Activated T-helper 1 cell treated with anti-CD3 and anti-CD28 coated beads, Interleukin-2, amount 50 U/mL, for 16 hours (primary cell): ENCODE data around the gene PGA3.
"Not testable (repeated sequence)": the region's sequence is repeated elsewhere in the genome, so short reads cannot be mapped to it uniquely, and the experiment has no call there.

ENCODE experiments used
- DNase-seq, 2 donors: peaks; one replicate each; pipeline ENCODE4 v3.0.0-alpha.2; 2020; ENCODE audit warnings: low read depth in 1 of 2, low spot score in 1 of 2

The PGA3 gene

GRCh38 chr11:61170566-61170965, 32.7 kb upstream of the PGA3 start:
- no peak for DNase-seq

DNA sequence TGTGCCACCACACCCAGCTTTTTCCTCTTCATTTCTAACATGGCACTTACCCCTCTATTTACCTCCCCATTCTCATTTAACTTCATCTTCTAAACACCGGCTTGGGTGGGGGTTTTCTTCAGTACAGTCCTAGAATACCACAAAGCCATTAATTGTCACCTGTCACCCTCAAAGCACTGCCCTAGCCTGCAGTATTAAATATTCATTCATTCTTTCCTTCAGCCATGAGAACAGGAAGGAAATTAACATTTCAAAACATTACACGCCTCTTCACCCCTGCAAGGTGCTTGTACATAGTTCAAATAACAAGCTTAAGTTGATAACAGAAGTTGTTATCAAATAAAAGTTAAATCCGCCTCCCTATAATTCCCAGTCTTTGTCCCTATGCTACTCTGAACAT, 31.4 kb upstream of the PGA3 start:
- DNase-seq: no peak

GRCh38 chr11:61172356-61172755, 31.0 kb upstream of the PGA3 start:
- no peak for DNase-seq

DNA sequence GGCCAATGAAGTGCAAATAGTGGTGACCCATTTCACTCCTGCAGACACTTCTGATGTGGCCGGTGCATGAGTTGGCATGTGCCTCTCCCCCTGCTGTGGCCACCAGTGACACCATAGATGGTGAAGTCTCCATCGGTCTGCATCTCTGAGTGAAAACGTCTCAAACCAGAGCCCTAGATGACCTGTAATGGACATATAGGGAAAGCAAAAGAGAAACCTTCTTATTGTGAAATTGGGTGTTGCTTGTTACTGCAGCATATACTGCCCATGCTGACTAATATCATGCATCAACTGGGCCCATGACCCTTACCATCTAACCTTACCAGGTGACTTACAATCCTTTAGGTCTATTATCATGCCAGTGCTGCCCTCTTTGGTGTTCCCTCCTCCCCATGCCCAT, 30.4 kb upstream of the PGA3 start:
- DNase-seq: no peak

GRCh38 chr11:61173456-61173855, 29.9 kb upstream of the PGA3 start:
- DNase-seq: no peak

- DNase-seq: no peak
Observed at GRCh38 chr11:61174273-61174672, 29.0 kb upstream of the PGA3 start.

GRCh38 chr11:61174949-61175348, 28.4 kb upstream of the PGA3 start:
- DNase-seq: no peak

- DNase-seq: no peak
Observed at GRCh38 chr11:61176446-61176845, 26.9 kb upstream of the PGA3 start.

DNA sequence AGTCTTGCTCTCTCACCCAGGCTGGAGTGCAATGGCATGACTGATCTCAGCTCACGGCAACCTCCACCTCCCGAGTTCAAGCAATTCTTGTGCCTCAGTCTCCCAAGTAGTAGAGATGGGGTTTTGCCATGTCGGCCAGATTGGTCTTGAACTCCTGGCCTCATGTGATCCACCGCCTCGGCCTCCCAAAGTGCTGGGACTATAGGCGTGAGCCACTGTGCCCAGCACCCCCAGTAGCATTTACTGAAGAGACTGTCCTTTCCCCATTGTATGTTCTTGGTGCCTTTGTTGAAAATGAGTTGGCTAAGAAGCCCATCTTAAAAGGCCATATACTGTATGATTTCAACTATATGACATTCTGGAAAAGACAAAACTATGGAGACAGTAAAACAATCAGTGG, 23.1 kb upstream of the PGA3 start:
- not testable (repeated sequence) for DNase-seq

GRCh38 chr11:61181489-61181888, 21.8 kb upstream of the PGA3 start:
- no peak for DNase-seq

DNA sequence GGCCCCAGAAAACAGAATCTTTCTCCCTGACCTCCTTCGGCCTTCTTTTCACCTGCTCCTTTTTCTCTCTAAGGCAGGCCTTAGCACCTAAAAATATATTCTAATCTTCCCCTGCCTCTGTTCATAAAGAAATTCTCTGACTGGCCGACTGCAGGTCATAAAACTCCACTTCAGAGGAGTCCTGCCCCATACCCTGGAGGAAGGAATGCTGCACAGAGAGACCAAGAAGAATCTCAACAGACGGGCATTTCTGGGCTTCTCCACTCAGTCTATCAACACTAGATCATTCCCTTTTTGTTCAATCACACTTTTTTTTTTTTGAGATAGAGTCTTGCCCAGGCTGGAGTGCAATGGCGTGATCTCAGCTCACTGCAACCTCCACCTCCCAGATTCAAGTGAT, 19.7 kb upstream of the PGA3 start:
- no peak for DNase-seq

DNA sequence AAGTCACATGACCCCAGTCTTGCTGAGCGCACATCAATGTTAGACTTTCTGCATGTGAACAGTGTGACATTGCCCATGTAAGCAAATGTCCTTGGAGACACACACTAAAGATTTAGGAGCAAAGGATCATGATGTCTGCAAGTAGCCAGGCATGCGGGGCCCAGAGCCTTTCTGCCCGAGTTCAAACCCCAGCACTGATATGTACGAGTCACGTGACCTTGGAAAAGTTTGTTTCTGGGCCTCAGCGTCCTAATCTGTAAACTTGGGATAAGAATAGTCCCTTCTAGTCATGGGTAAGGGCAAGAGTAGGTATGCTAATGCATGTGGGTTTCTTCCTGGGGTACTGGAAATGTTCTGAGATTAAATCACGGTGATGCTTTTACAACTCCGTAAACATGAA, 16.8 kb upstream of the PGA3 start:
- no peak for DNase-seq

DNA sequence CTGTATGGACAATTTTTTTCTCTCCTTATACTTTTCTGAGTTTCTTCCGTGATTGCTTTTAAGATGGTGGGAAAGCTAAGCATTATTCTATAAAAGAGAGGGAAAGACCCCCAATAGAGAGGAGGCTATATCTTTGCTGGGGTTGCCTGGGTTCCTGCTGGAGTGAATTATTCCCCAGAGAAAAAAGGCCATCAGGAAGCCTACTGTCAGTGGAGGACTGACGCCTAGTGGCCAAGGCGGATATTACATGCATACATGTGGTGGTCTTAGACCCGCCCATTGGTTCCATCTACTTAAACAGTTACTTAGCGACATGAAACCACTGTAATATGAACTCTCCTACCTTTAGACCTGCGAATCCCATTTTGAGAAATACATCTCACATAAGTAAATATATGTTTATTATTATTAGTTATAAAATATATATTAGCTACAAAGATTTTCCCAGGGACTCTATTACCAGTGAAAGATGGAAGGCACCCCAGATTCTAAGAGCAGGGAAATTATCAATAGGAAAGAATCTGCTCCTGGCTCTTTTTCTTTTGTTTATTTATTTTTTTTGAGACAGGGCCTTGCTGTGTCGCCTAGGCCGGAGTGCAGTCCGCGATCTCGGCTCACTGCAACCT, 15.7 kb upstream of the PGA3 start:
- peak; percentile 55 to 61 for DNase-seq

GRCh38 chr11:61189933-61190332, 13.4 kb upstream of the PGA3 start:
- no peak for DNase-seq

DNA sequence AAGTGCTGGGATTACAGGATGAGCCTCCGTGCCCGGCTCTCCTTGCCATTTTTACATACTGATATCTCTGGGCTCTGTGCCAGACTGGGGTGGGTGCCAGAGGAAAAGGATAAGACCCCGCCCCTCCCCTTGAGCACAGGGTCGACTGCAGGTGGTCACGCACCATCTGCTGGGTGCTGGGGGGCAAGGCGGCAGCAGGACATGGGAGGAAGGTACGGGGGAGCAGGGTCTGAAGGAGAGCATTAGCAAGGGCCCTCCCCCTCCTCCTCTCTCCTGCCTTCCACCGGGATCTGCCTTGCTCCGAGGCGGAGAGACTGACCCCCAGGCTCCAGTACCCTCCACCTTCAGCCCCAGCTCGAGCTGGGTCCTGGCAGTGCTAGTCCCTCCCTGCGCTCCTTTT, 9.7 kb upstream of the PGA3 start:
- DNase-seq: no peak

- DNase-seq: no peak
Observed at GRCh38 chr11:61194169-61194671, 9.1 kb upstream of the PGA3 start.

DNA sequence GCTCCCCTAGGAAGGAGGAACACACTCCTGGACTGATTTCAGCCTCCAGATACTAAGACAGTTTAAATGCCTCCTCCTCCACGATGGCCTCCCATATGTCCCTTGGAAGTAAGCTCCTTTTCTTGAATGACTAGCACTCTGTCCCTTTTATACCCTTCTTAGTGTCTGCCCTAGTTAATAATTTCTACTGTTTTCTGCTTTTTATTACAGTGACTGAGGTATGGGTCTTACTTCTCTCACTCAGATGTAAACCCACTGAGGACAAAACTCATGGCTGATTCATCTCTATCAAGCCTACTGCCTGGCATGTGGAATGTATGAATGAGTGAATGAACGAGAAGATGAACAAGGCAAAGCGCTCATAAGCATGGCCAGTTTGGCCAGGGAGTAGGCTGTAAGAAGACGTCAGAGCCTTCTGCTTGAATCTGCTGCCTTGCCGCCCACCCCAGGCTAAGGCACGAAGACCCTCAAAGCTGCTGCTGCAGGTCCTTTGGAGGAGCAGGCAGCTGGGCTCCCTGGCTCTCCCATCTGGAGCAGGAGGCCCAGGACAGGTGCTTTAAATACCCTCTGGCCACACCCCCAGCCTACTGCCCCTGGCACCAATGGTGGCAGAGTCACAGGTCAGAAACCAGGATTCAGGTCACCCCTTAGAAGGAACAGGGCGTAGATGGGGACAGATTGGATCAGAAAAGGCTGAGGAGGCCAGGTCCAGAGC, 8.2 kb upstream of the PGA3 start:
- no peak for DNase-seq

DNA sequence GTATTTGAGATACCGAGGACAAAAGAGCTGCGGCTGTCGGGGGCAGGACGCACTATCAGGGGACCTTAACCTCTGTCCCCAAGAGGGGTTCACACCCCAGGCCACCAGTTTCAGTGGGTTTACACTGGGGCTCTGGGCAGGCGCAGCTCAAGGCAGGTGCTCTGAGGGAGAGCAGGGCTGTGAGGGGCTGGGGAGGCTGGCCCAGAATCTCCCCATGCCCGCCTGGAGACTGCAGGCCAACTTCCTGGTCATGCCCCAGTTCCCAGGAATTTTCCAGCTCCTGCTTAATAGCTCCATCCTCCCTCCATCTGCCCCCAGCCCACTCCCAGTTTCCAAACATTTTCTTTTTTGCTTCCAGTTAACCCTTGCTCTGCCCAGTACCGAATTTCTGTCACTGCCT, 7.6 kb upstream of the PGA3 start:
- DNase-seq: no peak

GRCh38 chr11:61198361-61198760, 5.0 kb upstream of the PGA3 start:
- DNase-seq: no peak

DNA sequence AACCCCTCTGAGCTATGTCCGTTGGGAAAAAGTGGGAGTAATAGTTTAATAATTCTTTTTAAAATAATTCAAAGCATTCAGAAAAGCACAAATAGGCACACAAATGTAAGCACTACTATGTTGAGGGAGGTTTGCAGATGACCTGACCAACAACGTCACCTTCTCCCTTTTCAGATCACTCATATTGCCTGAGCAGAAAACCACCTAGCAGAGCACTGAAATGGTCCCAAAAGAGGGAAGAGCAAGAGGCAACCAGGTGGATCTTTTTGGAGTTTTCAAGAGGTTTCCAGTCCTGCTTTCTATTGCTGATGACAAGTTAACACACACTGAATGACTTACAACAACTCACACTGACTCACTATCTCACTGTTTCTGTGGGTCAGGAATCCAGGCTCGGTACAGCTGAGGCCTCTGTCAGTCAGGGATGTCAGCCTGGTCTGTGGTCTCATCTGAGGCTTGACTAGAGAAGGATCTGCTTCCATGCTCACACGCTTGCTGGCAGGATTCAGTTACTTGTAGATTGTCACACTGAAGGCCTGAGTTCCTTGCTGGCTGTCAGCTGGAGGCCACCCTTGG, 4.3 kb upstream of the PGA3 start:
- DNase-seq: no peak

- DNase-seq: no peak
Observed at GRCh38 chr11:61201476-61201875, 1.8 kb upstream of the PGA3 start.

- DNase-seq: not testable (repeated sequence)
Observed at GRCh38 chr11:61203873-61204272, 558 bp downstream of the PGA3 start.
